NCI-H345 treated with DMSO at 0.1 percent for 48 hours (cell line): ENCODE data around the gene HIBADH.
"Not testable (repeated sequence)": the region's sequence is repeated elsewhere in the genome, so short reads cannot be mapped to it uniquely, and the experiment has no call there.

ENCODE experiments used
- DNase-seq: peaks from one replicate; lab custom pipeline; 2025; ENCODE audit not compliant: unreplicated experiment; lab: John Stamatoyannopoulos, UW

The HIBADH gene

GRCh38 chr7:27603813-27604212 lies 58.9 kb downstream of the HIBADH start:
- DNase-seq = no peak

- no peak for DNase-seq
These were observed 59.9 kb downstream of the HIBADH start for GRCh38 chr7:27602766-27603165.

GRCh38 chr7:27601217-27601616 lies 61.5 kb downstream of the HIBADH start:
- no peak for DNase-seq

- no peak for DNase-seq
These were observed 62.4 kb downstream of the HIBADH start for GRCh38 chr7:27600247-27600646.

GRCh38 chr7:27595009-27595408 lies 67.7 kb downstream of the HIBADH start:
- no peak for DNase-seq

GRCh38 chr7:27593226-27593625 lies 69.5 kb downstream of the HIBADH start:
- no peak for DNase-seq

- DNase-seq = no peak
These were observed 72.3 kb downstream of the HIBADH start for GRCh38 chr7:27590416-27590815.

GRCh38 chr7:27587429-27587828 lies 75.3 kb downstream of the HIBADH start:
- DNase-seq = no peak

GRCh38 chr7:27586825-27587224 lies 75.9 kb downstream of the HIBADH start:
- peak; percentile 84 for DNase-seq

GRCh38 chr7:27585781-27586447 lies 76.8 kb downstream of the HIBADH start:
- DNase-seq = no peak

- DNase-seq = no peak
These were observed 80.8 kb downstream of the HIBADH start for GRCh38 chr7:27581906-27582305.

GRCh38 chr7:27581119-27581518 lies 81.6 kb downstream of the HIBADH start:
- no peak for DNase-seq

GRCh38 chr7:27579565-27579964 lies 83.1 kb downstream of the HIBADH start:
- no peak for DNase-seq

- DNase-seq = not testable (repeated sequence)
These were observed 84.5 kb downstream of the HIBADH start for GRCh38 chr7:27578169-27578568.

GRCh38 chr7:27576360-27576944 lies 86.2 kb downstream of the HIBADH start:
- DNase-seq = peak; percentile 14

- no peak for DNase-seq
These were observed 87.1 kb downstream of the HIBADH start for GRCh38 chr7:27575613-27576012.

GRCh38 chr7:27569106-27569505 lies 93.6 kb downstream of the HIBADH start:
- no peak for DNase-seq

- DNase-seq = no peak
These were observed 95.4 kb downstream of the HIBADH start for GRCh38 chr7:27567266-27567665.

- no peak for DNase-seq
These were observed 97.7 kb downstream of the HIBADH start for GRCh38 chr7:27564881-27565482.

- no peak for DNase-seq
These were observed 101.9 kb downstream of the HIBADH start for GRCh38 chr7:27560706-27561235.

GRCh38 chr7:27555670-27556069 lies 107.0 kb downstream of the HIBADH start:
- no peak for DNase-seq

GRCh38 chr7:27554826-27555225 lies 107.9 kb downstream of the HIBADH start:
- no peak for DNase-seq
